Tibial nerve (tissue), 4 donors: Measurements from ENCODE around the gene CAMK1D. TPM values are rescaled to one million over a fixed set of nuclear protein-coding genes. Genes with fewer than 3 reads are reported as not detected.

Experiments used
- DNase-seq, 2 donors: peaks; one replicate each; pipeline ENCODE4 v3.0.0-alpha.2; 2019; ENCODE audit warnings: low spot score in 2 of 2
- H3K27ac ChIP-seq, 4 donors: fragments of 200-600 bp; sonication (generic) in 3 of 4; one replicate each; pipeline ENCODE4 v1.5.1; 2017 to 2019; ENCODE audit warnings: mild to moderate bottlenecking in 1 of 4
- H3K27me3 ChIP-seq, 2 donors: fragments of 200-600 bp; sonication (generic) in 1 of 2; one replicate each; pipeline versions ENCODE4 v1.5.1 to v1.6.0; 2017 to 2019
- H3K36me3 ChIP-seq, 3 donors: fragments of 200-600 bp; sonication (generic); one replicate each; pipeline ENCODE4 v1.5.1; 2018 to 2019
- H3K4me1 ChIP-seq, 4 donors: fragments of 200-600 bp; sonication (generic) in 3 of 4; one replicate each; pipeline ENCODE4 v1.5.1; 2017 to 2019
- H3K4me3 ChIP-seq, 4 donors: fragments of 200-600 bp; sonication (generic) in 3 of 4; one replicate each; pipeline ENCODE4 v1.5.1; 2017 to 2019; ENCODE audit warnings: mild to moderate bottlenecking in 1 of 4, moderate library complexity in 1 of 4
- H3K9me3 ChIP-seq, 4 donors: fragments of 200-600 bp; sonication (generic) in 3 of 4; one replicate each; pipeline ENCODE4 v1.5.1; 2017 to 2019
- CTCF ChIP-seq, 5 experiments: fragments of 200-600 bp in 3 of 5; fragments of 450-650 bp in 2 of 5; sonication (generic) in 3 of 5; IDR thresholded peaks; one replicate each; pipeline ENCODE4 v1.5.1; 2016 to 2019; ENCODE audit warnings: antibody characterized with exemption in 5 of 5, mild to moderate bottlenecking in 3 of 5, moderate library complexity in 2 of 5
- EP300 ChIP-seq, 2 donors: sonication (generic); formaldehyde crosslinking; IDR thresholded peaks; one replicate each; pipeline ENCODE4 v1.6.1; 2017; ENCODE audit warnings: antibody characterized with exemption in 2 of 2, mild to moderate bottlenecking in 1 of 2
- POLR2A ChIP-seq, 2 donors: fragments of 450-650 bp; IDR thresholded peaks; one replicate each; pipeline ENCODE4 v1.6.1; 2017; ENCODE audit warnings: antibody characterized with exemption in 2 of 2, mild to moderate bottlenecking in 2 of 2, moderate library complexity in 2 of 2
- WGBS, 2 donors: methylation state at CpG; one replicate each; pipeline ENCODE4 v1.1.5; 2018; 5-methylcytosine and 5-hydroxymethylcytosine counted together
- total RNA-seq, 4 donors: library from RNA; depleted of rRNA; stranded (reverse); fragments of >200 nt; gene quantifications; one replicate each; pipeline ENCODE4 v1.1.0, GENCODE V29; 2016

Gene CAMK1D
- total RNA-seq, 4 donors from 2014 or later = 6.9 to 20.5 (median 17.2) TPM

DNA sequence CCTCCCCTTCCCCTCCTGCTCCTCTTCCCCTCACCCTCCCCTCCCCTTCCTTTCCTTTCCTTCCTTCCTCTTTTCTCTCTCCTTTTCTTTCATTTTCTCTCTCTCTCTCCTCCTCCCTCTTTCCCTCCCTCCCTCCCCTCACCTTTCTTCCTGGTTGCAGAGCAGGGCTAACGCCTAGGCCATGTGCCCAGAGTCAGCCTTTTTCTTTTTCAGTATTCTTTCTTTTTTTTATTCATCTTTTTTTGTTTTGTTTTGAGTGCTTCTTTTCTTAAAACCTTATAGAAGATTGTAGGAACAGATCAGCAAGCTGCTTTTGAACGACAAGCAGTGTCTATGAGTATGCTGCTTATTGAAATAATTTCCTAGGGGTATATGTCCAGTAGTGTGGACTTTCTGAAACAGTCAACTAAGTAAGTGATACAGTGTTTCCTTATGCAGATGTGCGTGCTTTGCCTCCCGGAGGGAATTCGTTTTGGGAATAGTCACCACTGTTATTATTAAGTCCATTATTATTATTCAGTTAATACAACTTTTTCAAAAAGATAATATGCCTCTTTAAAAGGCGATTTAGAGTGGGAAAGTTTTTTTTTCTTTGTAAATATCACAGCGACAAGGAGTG lies 219.2 kb downstream of the CAMK1D start:
- H3K27ac ChIP-seq = no peak overlapping the region
- H3K36me3 ChIP-seq = no peaks in the 10 kb centered on the region
- peaks cover 0 to 6% (median 0%) of the 10 kb centered on the region in 4 donors for H3K4me1 ChIP-seq
- H3K4me3 ChIP-seq = no peak overlapping the region
- no peaks in the 10 kb centered on the region for H3K27me3 ChIP-seq
- no peak for TF ChIP-seq POLR2A (IDR thresholded peaks at IDR 0.05)
- TF ChIP-seq CTCF (IDR thresholded peaks at IDR 0.05) = no peak
- no peak for TF ChIP-seq EP300 (IDR thresholded peaks at IDR 0.05)
- 66 to 69% methylated on average over 7 of the region's 7 CpGs for WGBS, 2 donors
- no peak for DNase-seq
- H3K9me3 ChIP-seq = no peaks in the 10 kb centered on the region

DNA sequence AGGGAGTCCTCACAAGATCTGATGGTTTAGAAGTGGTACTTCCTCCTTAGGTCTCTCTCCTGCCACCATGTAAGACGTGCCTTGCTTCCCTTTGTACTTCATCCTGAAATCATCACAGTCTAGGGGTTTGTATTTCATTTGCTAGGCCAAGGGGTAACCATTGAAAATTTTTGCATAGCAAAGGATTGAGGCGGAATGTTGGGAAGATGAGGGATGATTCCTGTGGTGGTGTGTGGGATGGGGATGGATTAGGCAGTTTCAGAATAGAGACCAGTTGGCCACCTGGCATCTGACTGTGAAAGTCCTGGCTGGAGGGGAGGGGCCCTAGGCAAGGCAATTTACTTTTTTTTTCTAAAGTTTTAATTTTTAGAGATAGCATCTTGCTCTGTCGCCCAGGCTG lies 222.9 kb downstream of the CAMK1D start:
- TF ChIP-seq POLR2A (IDR thresholded peaks at IDR 0.05) = no peak
- no peak for TF ChIP-seq EP300 (IDR thresholded peaks at IDR 0.05)
- TF ChIP-seq CTCF (IDR thresholded peaks at IDR 0.05) = no peak
- no peak for DNase-seq
- WGBS, 2 donors = 87% methylated on average over 3 of the region's 3 CpGs

GRCh38 chr10:12577610-12578009 lies 228.3 kb downstream of the CAMK1D start:
- no peaks in the 10 kb centered on the region for H3K4me1 ChIP-seq
- WGBS, 2 donors = 93 to 95% methylated on average over 7 of the region's 7 CpGs
- no peak overlapping the region for H3K27ac ChIP-seq
- H3K4me3 ChIP-seq = no peak overlapping the region
- H3K36me3 ChIP-seq = peaks cover 0 to 8% (median 0%) of the 10 kb centered on the region in 3 donors
- TF ChIP-seq CTCF (IDR thresholded peaks at IDR 0.05) (no peak), EP300 (IDR thresholded peaks at IDR 0.05) (no peak), POLR2A (IDR thresholded peaks at IDR 0.05) (no peak)
- H3K27me3 ChIP-seq = no peaks in the 10 kb centered on the region
- peaks cover 0 to 19% (median 0%) of the 10 kb centered on the region in 4 donors for H3K9me3 ChIP-seq
- DNase-seq = no peak

More for the DNA sequence above, 222.9 kb downstream of the CAMK1D start:
- H3K27ac ChIP-seq = no peak overlapping the region
- H3K4me1 ChIP-seq = peaks cover 0 to 6% (median 0%) of the 10 kb centered on the region in 4 donors
- no peaks in the 10 kb centered on the region for H3K27me3 ChIP-seq
- H3K4me3 ChIP-seq = no peak overlapping the region
- H3K9me3 ChIP-seq = peaks cover 0 to 7% (median 0%) of the 10 kb centered on the region in 4 donors
- peaks cover 0 to 8% (median 0%) of the 10 kb centered on the region in 3 donors for H3K36me3 ChIP-seq

GRCh38 chr10:12579954-12580858 lies 230.9 kb downstream of the CAMK1D start:
- no peak for TF ChIP-seq CTCF (IDR thresholded peaks at IDR 0.05)
- TF ChIP-seq POLR2A (IDR thresholded peaks at IDR 0.05) = no peak
- no peak for TF ChIP-seq EP300 (IDR thresholded peaks at IDR 0.05)
- H3K27ac ChIP-seq = no peak overlapping the region
- 55 to 66% methylated on average over 7 of the region's 7 CpGs for WGBS, 2 donors
- no peaks in the 10 kb centered on the region for H3K27me3 ChIP-seq
- H3K36me3 ChIP-seq = peaks cover 0 to 4% (median 0%) of the 10 kb centered on the region in 3 donors
- no peak overlapping the region for H3K4me3 ChIP-seq
- H3K4me1 ChIP-seq = no peaks in the 10 kb centered on the region
- no peak for DNase-seq
- peaks cover 0 to 21% (median 0%) of the 10 kb centered on the region in 4 donors for H3K9me3 ChIP-seq
